ENCODE results near the gene PAK4. TPM values are rescaled to one million over a fixed set of nuclear protein-coding genes. Genes with fewer than 3 reads are reported as not detected.
"Not testable (repeated sequence)": the region's sequence is repeated elsewhere in the genome, so short reads cannot be mapped to it uniquely, and the experiment has no call there.

Gene PAK4
- total RNA-seq, 1 donor from 2014 or later: 52.1 TPM

DNA sequence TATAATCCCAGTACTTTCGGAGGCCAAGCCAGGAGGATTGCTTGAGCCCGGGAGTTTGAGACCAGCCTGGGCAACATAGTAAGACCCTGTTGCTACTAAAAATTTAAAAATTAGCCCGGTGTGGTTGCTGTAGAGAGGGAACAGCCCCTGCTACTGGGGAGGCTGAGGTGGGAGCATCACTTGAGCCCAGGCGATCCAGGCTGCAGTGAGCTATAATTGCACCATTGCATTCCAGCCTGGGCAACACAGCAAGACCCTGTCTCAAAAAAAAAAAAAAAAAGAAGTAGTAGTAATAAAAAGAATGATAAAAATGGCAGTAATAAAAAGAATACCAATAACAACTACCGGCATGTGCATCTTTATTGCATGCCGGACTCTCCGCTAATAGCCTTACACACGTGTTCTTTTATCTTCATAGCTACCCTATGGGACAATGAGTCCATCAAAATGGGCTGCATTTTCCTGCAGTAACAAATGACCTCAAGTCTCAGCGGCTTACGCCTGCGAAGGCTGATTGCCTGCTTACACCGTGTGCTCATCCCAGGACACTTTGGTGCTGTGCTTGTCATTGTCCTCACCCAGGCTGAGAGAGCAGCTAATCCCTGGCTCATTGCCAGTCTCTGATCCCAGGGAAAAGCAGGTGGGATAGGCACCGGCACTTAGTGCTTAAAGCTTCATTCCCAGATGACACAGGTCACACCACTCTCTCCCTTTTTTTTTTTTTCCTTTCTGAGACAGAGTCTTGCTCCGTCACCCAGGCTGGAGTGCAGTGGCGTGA is 92.8 kb downstream of the PAK4 start:
- TF ChIP-seq CTCF (conservative IDR thresholded peaks at IDR 0.05): no peak
- Mint-ChIP-seq H3K27me3 (peaks cover 40% of the 10 kb centered on the region), H3K4me3 (no peak overlapping the region), H3K27ac (no peak overlapping the region), H3K4me1 (ENCODE audit: unreplicated experiment) (no peaks in the 10 kb centered on the region), H3K36me3 (no peaks in the 10 kb centered on the region), H3K9me3 (peaks cover 6% of the 10 kb centered on the region)
- DNase-seq (ENCODE audit: extremely low spot score, unreplicated experiment): no peak

- H3K4me1 Mint-ChIP-seq (ENCODE audit: unreplicated experiment); H3K36me3 Mint-ChIP-seq; H3K9me3 Mint-ChIP-seq; H3K27ac Mint-ChIP-seq; H3K4me3 Mint-ChIP-seq; DNase-seq (ENCODE audit: extremely low spot score, unreplicated experiment): not testable (repeated sequence)
- peaks cover 45% of the 10 kb centered on the region for H3K27me3 Mint-ChIP-seq
These were observed 93.5 kb downstream of the PAK4 start for GRCh38 chr19:39219108-39219507.

DNA sequence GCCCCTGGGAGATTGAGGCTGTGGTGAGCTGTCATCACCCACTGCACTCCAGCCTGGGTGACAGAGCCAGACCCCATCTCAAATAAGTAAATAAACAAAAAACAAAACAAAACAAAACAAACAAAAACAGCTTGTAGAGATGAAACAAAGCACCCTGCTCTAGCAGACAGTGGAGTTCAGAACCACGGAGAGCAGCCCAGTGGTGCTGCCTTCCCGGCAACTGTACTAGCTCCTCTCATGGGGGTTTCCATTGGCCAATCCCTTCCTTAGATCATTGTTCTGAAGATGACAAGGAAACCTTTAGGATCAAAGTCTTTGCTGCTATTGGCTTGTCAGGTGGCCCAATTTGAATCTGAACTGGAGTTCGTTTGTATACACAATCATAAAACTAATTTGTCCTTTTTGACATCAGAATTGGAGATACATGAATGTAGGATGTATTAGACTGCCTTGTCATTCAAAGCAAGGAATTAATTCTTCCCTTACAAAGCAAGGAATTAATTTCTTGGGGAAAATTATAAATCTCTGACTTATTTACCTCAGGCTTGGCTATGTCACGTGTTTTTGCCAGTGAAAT is 98.2 kb downstream of the PAK4 start:
- H3K4me3 Mint-ChIP-seq: no peak overlapping the region
- H3K36me3 Mint-ChIP-seq: no peaks in the 10 kb centered on the region
- H3K27ac Mint-ChIP-seq: no peak overlapping the region
- H3K4me1 Mint-ChIP-seq (ENCODE audit: unreplicated experiment): no peaks in the 10 kb centered on the region
- peaks cover 61% of the 10 kb centered on the region for H3K27me3 Mint-ChIP-seq
- DNase-seq (ENCODE audit: extremely low spot score, unreplicated experiment): no peak
- no peak for TF ChIP-seq CTCF (conservative IDR thresholded peaks at IDR 0.05)
- H3K9me3 Mint-ChIP-seq: no peaks in the 10 kb centered on the region

DNA sequence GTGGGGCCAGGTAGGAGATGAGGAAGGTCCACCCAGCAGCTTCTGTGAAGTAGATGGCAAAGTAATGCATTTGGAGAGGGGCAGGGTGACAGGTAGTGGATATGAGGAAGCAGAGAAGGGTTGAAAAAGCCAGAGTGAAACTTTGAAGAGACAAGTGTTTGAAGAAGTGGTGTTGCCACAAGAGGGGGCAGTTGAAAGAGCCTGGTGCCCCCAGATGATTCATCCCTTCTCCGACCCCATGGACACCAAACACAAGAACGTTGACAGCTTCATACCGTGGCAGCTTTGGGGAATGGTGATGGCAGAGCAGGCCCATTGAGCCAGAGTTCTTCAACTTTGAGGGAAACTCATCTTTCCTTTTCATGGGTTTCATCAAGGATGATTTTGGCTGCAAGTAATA is 99.3 kb downstream of the PAK4 start:
- no peak overlapping the region for H3K27ac Mint-ChIP-seq
- no peak for TF ChIP-seq CTCF (conservative IDR thresholded peaks at IDR 0.05)
- no peaks in the 10 kb centered on the region for H3K4me1 Mint-ChIP-seq (ENCODE audit: unreplicated experiment)
- no peak overlapping the region for H3K4me3 Mint-ChIP-seq
- peaks cover 56% of the 10 kb centered on the region for H3K27me3 Mint-ChIP-seq
- DNase-seq (ENCODE audit: extremely low spot score, unreplicated experiment): no peak
- H3K9me3 Mint-ChIP-seq: no peaks in the 10 kb centered on the region
- H3K36me3 Mint-ChIP-seq: no peaks in the 10 kb centered on the region

Other genes starting within 250 kb of the PAK4 start
- 1.7 and 3.4 TPM in 2 replicates for gene RINL, start 247.5 kb upstream of the PAK4 start, total RNA-seq (ENCODE audit: low replicate concordance)
- gene SIRT2, start 226.2 kb upstream of the PAK4 start, total RNA-seq (ENCODE audit: low replicate concordance): 43.7 and 46.0 TPM in 2 replicates
- gene NFKBIB, start 225.8 kb upstream of the PAK4 start, total RNA-seq (ENCODE audit: low replicate concordance): 13.7 and 21.1 TPM in 2 replicates
- gene CCER2, start 213.6 kb upstream of the PAK4 start, total RNA-seq (ENCODE audit: low replicate concordance): 0.55 and 1.2 TPM in 2 replicates
- gene SARS2, start 195.0 kb upstream of the PAK4 start, total RNA-seq (ENCODE audit: low replicate concordance): 29.4 and 32.3 TPM in 2 replicates
- gene MRPS12, start 194.8 kb upstream of the PAK4 start, total RNA-seq (ENCODE audit: low replicate concordance): 45.6 and 58.0 TPM in 2 replicates
- 10.6 and 26.0 TPM in 2 replicates for gene FBXO17, start 150.0 kb upstream of the PAK4 start, total RNA-seq (ENCODE audit: low replicate concordance)
- gene FBXO27, start 93.2 kb upstream of the PAK4 start, total RNA-seq (ENCODE audit: low replicate concordance): 8.2 and 10.1 TPM in 2 replicates
- gene ACP7, start 41.4 kb upstream of the PAK4 start, total RNA-seq (ENCODE audit: low replicate concordance): 0.29 and 0.31 TPM in 2 replicates
- gene NCCRP1, start 71.2 kb downstream of the PAK4 start, total RNA-seq (ENCODE audit: low replicate concordance): 19.0 and 22.6 TPM in 2 replicates
- not detected in 2 replicates for gene SYCN, start 78.5 kb downstream of the PAK4 start, total RNA-seq (ENCODE audit: low replicate concordance)
- gene IFNL3, start 119.2 kb downstream of the PAK4 start, total RNA-seq (ENCODE audit: low replicate concordance): not detected in 2 replicates
- gene IFNL4, start 123.1 kb downstream of the PAK4 start, total RNA-seq (ENCODE audit: low replicate concordance): not detected in 2 replicates
- gene IFNL2, start 142.6 kb downstream of the PAK4 start, total RNA-seq (ENCODE audit: low replicate concordance): not detected in 2 replicates
- gene IFNL1, start 170.6 kb downstream of the PAK4 start, total RNA-seq (ENCODE audit: low replicate concordance): not detected in 2 replicates
- gene LRFN1, start 195.1 kb downstream of the PAK4 start, total RNA-seq (ENCODE audit: low replicate concordance): 3.6 and 5.6 TPM in 2 replicates
- not detected in 2 replicates for gene GMFG, start 210.3 kb downstream of the PAK4 start, total RNA-seq (ENCODE audit: low replicate concordance)
- gene SAMD4B, start 216.6 kb downstream of the PAK4 start, total RNA-seq (ENCODE audit: low replicate concordance): 116 and 123 TPM in 2 replicates

Data from type B pancreatic cell (in vitro differentiated cells).